Colon (tissue), 2 donors: ENCODE data around the gene SPAG16.
"Not testable (repeated sequence)": the region's sequence is repeated elsewhere in the genome, so short reads cannot be mapped to it uniquely, and the experiment has no call there.

Source experiments
- FAIRE-seq: peaks from 2 replicates; lab custom pipeline; 2012; peaks lifted over from hg19 to GRCh38; lab: Jason Lieb, UNC
- donor health status: control.
- donor health status: control.

Gene SPAG16

GRCh38 chr2:213703406-213704098 lies 419.3 kb downstream of the SPAG16 start:
- FAIRE-seq: no peak

DNA sequence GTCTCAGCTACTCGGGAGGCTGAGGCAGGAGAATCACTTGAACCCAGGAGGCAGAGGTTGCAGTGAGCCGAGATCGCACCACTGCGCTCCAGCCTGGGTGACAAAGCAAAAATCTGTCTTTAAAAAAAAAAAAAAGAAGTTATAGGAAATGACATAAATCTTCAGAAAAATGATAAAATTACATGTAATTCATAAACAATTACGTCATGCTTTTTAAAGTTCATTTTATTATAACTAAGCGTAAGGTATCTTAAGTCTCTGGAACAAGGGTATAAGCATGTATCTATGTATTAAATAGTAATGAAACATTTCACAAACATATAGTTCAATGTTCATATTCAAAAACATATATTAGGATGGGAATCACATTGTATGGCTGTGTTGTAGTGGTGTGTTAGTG lies 425.9 kb downstream of the SPAG16 start:
- FAIRE-seq: no peak

DNA sequence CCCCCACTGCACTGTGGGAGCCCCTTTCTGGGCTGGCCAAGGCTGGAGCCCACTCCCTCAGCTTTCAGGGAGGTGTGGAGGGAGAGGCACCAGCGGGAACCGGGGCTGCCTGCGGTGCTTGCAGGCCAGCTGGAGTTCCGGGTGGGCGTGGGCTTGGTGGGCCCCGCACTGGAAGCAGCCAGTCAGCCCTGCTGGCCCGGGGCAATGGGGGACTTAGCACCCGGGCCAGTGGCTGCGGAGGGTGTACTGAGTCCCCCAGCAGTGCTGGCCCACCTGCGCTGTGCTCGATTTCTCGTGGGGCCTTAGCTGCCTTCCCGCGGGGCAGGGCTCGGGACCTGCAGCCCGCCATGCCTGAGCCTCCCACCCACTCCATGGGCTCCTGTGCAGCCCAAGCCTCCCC lies 434.1 kb downstream of the SPAG16 start:
- not testable (repeated sequence) for FAIRE-seq

DNA sequence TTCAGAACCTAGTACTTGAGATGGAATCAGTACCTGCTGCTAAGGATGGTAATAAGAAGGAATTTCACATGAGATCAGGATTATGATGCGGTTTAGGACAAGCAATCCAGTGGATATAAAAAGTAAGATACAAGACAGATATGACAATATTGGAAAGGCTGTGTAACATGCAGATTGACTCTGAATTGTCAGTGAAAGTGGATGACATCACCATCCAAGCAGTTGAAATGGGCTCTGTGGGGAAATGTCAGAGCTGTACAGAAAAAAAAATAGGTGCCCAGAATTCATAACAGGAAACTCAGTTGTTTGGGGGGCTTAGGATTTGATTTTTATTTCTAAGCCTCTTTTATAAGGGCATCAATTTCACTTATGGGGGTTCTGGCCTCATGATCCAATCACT lies 438.3 kb downstream of the SPAG16 start:
- FAIRE-seq: no peak

GRCh38 chr2:213723041-213723560 lies 438.8 kb downstream of the SPAG16 start:
- FAIRE-seq: no peak

GRCh38 chr2:213723707-213724106 lies 439.4 kb downstream of the SPAG16 start:
- no peak for FAIRE-seq

GRCh38 chr2:213726101-213726500 lies 441.8 kb downstream of the SPAG16 start:
- no peak for FAIRE-seq

- FAIRE-seq: no peak
Measured at GRCh38 chr2:213733893-213734292, 449.6 kb downstream of the SPAG16 start.

GRCh38 chr2:213740453-213740852 lies 456.2 kb downstream of the SPAG16 start:
- FAIRE-seq: no peak

GRCh38 chr2:213751446-213751845 lies 467.2 kb downstream of the SPAG16 start:
- no peak for FAIRE-seq

GRCh38 chr2:213752575-213752974 lies 468.3 kb downstream of the SPAG16 start:
- no peak for FAIRE-seq

GRCh38 chr2:213757525-213757924 lies 473.3 kb downstream of the SPAG16 start:
- no peak for FAIRE-seq

GRCh38 chr2:213763354-213763753 lies 479.1 kb downstream of the SPAG16 start:
- FAIRE-seq: no peak

GRCh38 chr2:213763963-213764362 lies 479.7 kb downstream of the SPAG16 start:
- no peak for FAIRE-seq

DNA sequence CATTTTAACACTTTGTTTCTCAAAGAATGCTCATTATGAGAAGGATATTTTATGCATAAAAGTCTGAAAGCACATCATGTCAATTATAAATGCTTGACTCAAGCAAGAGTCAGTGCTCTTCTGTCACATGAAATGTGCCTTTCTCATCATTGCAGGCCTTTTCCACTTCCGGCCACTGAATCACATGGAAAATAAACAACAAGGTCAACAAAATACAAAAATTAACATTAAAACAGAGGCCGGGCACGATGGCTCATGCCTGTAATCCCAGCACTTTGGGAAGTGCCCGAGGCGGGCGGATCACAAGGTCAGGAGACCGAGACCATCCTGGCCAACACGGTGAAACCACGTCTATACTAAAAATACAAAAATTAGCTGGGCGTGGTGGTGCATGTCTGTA lies 480.6 kb downstream of the SPAG16 start:
- no peak for FAIRE-seq

GRCh38 chr2:213766062-213766461 lies 481.8 kb downstream of the SPAG16 start:
- FAIRE-seq: no peak

GRCh38 chr2:213766465-213766901 lies 482.2 kb downstream of the SPAG16 start:
- no peak for FAIRE-seq

DNA sequence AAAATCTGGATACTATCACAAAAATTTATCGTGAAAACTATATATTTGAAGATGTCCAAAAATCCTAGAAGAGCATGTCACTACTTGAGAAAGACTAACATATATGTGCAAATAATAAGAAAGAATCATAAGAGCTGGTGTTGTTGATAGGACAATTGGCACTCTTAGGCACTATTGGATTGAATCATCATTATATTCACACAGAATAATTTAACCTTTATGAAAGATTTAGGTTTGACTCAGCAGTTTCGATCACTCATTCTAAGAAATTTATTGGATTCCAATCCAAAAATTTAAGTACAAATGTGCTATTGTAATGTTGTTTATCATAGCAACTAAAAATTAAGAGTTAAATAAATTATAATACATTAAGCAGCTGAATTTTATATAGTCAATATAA lies 503.6 kb downstream of the SPAG16 start:
- no peak for FAIRE-seq

- no peak for FAIRE-seq
Measured at GRCh38 chr2:213789940-213790339, 505.7 kb downstream of the SPAG16 start.

- no peak for FAIRE-seq
Measured at GRCh38 chr2:213792045-213792444, 507.8 kb downstream of the SPAG16 start.

GRCh38 chr2:213806125-213806726 lies 522.0 kb downstream of the SPAG16 start:
- no peak for FAIRE-seq

GRCh38 chr2:213816583-213816982 lies 532.3 kb downstream of the SPAG16 start:
- FAIRE-seq: no peak

DNA sequence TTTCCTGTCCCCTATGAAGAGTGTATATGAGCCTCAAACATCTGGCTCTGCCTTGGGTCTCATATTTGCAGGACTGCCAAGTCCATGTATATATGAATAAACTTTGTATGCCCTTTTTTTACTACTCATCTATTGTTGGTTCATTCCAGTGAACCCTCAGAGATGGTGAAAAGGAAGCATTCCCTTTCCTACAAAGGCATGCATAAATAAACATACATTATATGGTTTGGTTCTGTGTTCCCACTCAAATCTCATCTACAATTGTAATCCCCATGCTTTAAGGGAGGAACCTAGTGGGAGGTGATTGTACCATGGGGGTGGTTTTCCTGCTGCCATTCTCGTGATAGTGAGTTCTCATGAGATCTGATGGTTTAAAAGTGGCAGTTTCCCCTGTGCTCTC lies 534.2 kb downstream of the SPAG16 start:
- FAIRE-seq: no peak

DNA sequence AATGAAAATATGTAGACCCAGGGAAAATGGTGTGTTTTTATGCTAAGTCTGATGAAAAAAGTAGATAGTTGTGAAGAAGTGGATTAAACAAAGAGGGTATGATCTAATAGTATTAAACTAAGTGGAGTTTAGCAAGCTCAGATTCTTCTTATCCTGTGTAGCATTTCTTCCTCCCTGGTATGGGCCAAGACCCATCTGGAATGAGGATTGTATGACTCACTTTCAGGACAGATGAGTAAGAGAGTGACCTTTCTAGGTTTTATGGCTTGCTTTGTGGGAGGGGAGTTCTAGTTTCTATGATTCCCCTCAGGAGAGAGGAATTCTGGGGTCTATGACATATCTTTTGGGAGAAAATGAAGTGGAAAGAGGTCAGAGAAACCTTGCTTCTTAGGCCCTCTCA lies 550.1 kb downstream of the SPAG16 start:
- FAIRE-seq: no peak
